Tibial artery (tissue), 4 donors: ENCODE data around the gene ASRGL1.

ENCODE experiments used
- DNase-seq, 2 donors: peaks; one replicate each; pipeline ENCODE4 v3.0.0-alpha.2; 2019
- H3K27ac ChIP-seq, 2 donors: fragments of 200-600 bp; sonication (generic) in 1 of 2; 1 replicate in 1 of 2; 2 replicates in 1 of 2; pipeline ENCODE4 v1.5.1; 2018 to 2019; ENCODE audit warnings: mild to moderate bottlenecking in 1 of 2
- H3K27me3 ChIP-seq, 2 donors: fragments of 200-600 bp; sonication (generic) in 1 of 2; one replicate each; pipeline versions ENCODE4 v1.5.1 to v1.6.0; 2016 to 2019
- H3K36me3 ChIP-seq, 3 donors: fragments of 200-600 bp; sonication (generic) in 2 of 3; one replicate each; pipeline ENCODE4 v1.5.1; 2016 to 2019; ENCODE audit warnings: mild to moderate bottlenecking in 2 of 3
- H3K4me1 ChIP-seq, 4 donors: fragments of 200-600 bp; sonication (generic) in 2 of 4; 1 replicate in 3 of 4; 2 replicates in 1 of 4; pipeline ENCODE4 v1.5.1; 2016 to 2019
- H3K4me3 ChIP-seq, 2 donors: fragments of 200-600 bp; sonication (generic) in 1 of 2; 1 replicate in 1 of 2; 2 replicates in 1 of 2; pipeline ENCODE4 v1.5.1; 2018 to 2019; ENCODE audit warnings: mild to moderate bottlenecking in 2 of 2
- H3K9me3 ChIP-seq, 3 donors: fragments of 200-600 bp; sonication (generic) in 1 of 3; one replicate each; pipeline ENCODE4 v1.5.1; 2016 to 2019
- CTCF ChIP-seq, 2 experiments: fragments of 200-600 bp in 1 of 2; fragments of 450-650 bp in 1 of 2; IDR thresholded peaks; one replicate each; pipeline ENCODE4 v1.5.1; 2017 to 2019; ENCODE audit warnings: antibody characterized with exemption in 2 of 2, mild to moderate bottlenecking in 1 of 2, moderate library complexity in 1 of 2
- intact Hi-C: fragments of 100-400 bp; cut with DNase I; formaldehyde crosslinking; loops from one replicate; pipeline ENCODE4 v1.15.0; 2023; ENCODE audit warnings: low total_unique reads

The ASRGL1 gene

GRCh38 chr11:62337303-62338181 lies at the start of gene ASRGL1:
Gene ASRGL1, plus strand, starts transcription at chr11:62337448. Its CDS starts 530 bp downstream, at chr11:62337978.
- Histone ChIP-seq H3K4me3 (peak within 1 kb of the TSS; percentile 60 to 87), H3K27me3 (peaks cover 0 to 10% of the 10 kb centered on the region in 2 donors), H3K4me1 (peaks cover 0 to 10% (median 5%) of the 10 kb centered on the region in 4 donors), H3K9me3 (no peaks in the 10 kb centered on the region), H3K36me3 (no peaks in the 10 kb centered on the region), H3K27ac (peak within 1 kb of the TSS in 1 of 2 donors; percentile 16)
- intact Hi-C loops, result no loop called here
- no peak for TF ChIP-seq CTCF (IDR thresholded peaks at IDR 0.05)
- DNase-seq, result peak; percentile 74 to 85

GRCh38 chr11:62295504-62295903 lies 41.7 kb upstream of the ASRGL1 start:
- no peak for TF ChIP-seq CTCF (IDR thresholded peaks at IDR 0.05)
- no peak overlapping the region for H3K4me3 ChIP-seq
- no peaks in the 10 kb centered on the region for H3K36me3 ChIP-seq
- intact Hi-C loops, result no loop called here
- H3K27ac ChIP-seq, result no peak overlapping the region
- H3K9me3 ChIP-seq, result no peaks in the 10 kb centered on the region
- H3K4me1 ChIP-seq, result no peaks in the 10 kb centered on the region
- H3K27me3 ChIP-seq, result peaks cover 0 to 23% of the 10 kb centered on the region in 2 donors
- DNase-seq, result no peak

- Histone ChIP-seq H3K9me3 (no peaks in the 10 kb centered on the region), H3K36me3 (no peaks in the 10 kb centered on the region), H3K27ac (no peak within 1 kb of the TSS), H3K27me3 (peaks cover 0 to 28% of the 10 kb centered on the region in 2 donors), H3K4me3 (no peak within 1 kb of the TSS), H3K4me1 (no peaks in the 10 kb centered on the region)
- no peak for DNase-seq
- TF ChIP-seq CTCF (IDR thresholded peaks at IDR 0.05), result no peak
- intact Hi-C loops, result no loop called here
Measured at GRCh38 chr11:62298975-62299374, 38.3 kb upstream of the ASRGL1 start, which contains the start of gene SCGB1D4. Gene SCGB1D4, minus strand, starts transcription at chr11:62299075. Its CDS starts 65 bp downstream, at chr11:62299010.

- no peak for DNase-seq
- intact Hi-C loops, result no loop called here
Measured at GRCh38 chr11:62306227-62306626, 31.0 kb upstream of the ASRGL1 start.

DNA sequence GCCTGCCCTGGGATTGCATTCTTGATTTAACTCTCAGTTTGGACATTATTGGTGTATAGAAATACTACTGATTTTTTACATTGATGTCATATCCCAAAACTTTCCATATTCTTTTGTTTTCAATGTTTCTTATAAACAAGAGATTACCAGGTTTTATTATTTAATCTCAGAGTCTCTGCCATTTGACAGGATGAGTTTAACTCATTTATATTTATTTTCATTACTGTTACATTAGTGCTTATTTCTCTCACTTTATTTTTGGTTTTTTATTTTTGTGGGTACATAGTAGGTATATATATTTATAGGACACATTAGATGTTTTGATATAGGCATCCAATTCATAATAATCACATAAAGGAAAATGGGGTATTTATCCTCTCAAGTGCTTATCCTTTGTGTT lies 29.3 kb upstream of the ASRGL1 start:
- Histone ChIP-seq H3K36me3 (no peaks in the 10 kb centered on the region), H3K4me3 (no peak overlapping the region), H3K9me3 (no peaks in the 10 kb centered on the region), H3K4me1 (peaks cover 0 to 7% (median 0%) of the 10 kb centered on the region in 4 donors), H3K27ac (no peak overlapping the region), H3K27me3 (peaks cover 0 to 27% of the 10 kb centered on the region in 2 donors)
- TF ChIP-seq CTCF (IDR thresholded peaks at IDR 0.05), result no peak
- intact Hi-C loops, result no loop called here
- DNase-seq, result no peak

More at GRCh38 chr11:62306227-62306626, 31.0 kb upstream of the ASRGL1 start:
- H3K4me1 ChIP-seq, result peaks cover 0 to 2% (median 0%) of the 10 kb centered on the region in 4 donors
- peaks cover 0 to 14% of the 10 kb centered on the region in 2 donors for H3K27me3 ChIP-seq
- H3K27ac ChIP-seq, result no peak overlapping the region
- no peaks in the 10 kb centered on the region for H3K9me3 ChIP-seq
- no peak overlapping the region for H3K4me3 ChIP-seq
- no peak for TF ChIP-seq CTCF (IDR thresholded peaks at IDR 0.05)
- H3K36me3 ChIP-seq, result no peaks in the 10 kb centered on the region
